GM19463 (cell line): ENCODE measurements around the gene FOXRED2.
A peak's percentile ranks its signal among the peaks of the same experiment; 100 is the strongest.
"Not testable (repeated sequence)": the region's sequence is repeated elsewhere in the genome, so short reads cannot be mapped to it uniquely, and the experiment has no call there.

Experiments used
- ATAC-seq: cut with Tn5 transposase; IDR thresholded peaks from one replicate; pipeline ENCODE4 v1.9.1; 2021; ENCODE audit warnings: mild to moderate bottlenecking, moderate library complexity; ENCODE audit not compliant: unreplicated experiment

The FOXRED2 gene

DNA sequence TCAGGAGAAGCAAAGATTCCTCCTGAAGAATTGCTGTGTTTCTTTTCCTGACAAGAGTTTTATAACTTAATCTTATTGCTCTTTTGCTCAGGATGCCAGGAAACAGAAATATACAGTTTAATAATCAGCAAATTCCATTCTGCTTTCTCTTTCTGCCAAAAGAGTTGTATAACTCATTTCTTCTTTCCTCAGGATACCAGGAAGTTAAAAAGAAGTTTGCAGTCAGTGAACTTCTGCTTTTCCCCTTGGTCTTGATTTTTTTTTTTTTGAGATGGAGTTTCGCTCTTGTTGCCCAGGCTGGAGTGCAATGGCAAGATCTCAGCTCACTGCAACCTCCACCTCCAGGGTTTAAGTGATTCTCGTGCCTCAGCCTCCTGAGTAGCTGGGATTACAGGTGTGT lies 13.1 kb upstream of the FOXRED2 start:
- ATAC-seq = not testable (repeated sequence)

DNA sequence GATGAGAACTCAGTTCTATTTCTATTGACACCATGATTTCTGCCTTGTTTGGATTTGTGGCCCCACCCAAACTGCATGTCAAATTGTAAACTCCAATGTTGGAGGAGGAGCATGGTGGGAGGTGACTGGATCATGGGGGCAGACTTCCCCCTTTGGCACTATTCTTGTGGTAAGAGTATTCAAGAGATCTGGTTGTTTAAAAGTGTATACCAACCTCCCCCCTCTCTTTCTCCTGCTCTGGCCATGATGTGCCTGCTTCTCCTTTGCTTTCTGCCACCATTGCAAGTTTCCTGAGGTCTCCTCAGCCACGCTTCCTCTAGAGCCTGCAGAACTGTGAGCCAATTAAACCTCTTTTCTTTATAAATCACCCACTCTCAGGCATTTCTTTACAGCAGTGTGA lies 7.9 kb upstream of the FOXRED2 start:
- no peak for ATAC-seq

DNA sequence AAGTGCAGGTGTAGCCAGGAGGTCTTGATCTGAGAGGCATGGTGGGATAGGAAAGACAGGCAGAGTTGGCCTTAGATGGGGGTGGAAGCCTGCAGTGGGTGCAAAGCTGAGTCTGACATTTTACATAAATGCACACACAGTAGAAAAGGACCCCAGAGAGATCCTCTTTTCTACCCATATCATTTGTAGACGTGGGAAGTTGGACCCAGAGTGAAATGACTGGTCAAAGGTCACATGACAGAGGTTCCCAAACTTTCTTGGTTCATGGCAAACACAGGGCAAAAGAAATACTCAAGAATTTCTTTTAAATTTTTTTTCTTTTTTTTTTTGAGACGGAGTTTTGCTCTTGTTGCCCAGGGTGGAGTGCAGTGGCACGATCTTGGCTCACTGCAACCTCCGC lies 6.2 kb upstream of the FOXRED2 start:
- no peak for ATAC-seq

DNA sequence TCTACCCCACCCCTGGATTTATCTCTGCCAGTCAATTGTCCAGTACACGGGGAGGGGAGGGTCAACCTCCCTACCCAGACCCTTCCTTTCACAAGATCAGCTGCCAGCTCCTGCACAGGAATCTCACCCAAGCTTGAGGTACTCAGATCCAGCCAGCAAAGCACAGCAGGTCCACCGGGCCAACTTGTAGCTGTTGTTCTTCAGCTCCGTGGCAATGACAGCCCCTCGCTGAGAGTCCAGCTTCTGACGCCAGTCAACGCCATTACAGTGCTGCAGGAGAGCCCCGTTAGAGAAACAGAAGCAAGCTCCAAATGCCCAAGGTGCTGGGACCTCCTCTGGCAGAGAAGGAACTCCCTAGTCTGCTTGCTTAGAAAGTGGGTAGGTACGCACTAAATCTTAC lies 5.5 kb upstream of the FOXRED2 start:
- no peak for ATAC-seq

DNA sequence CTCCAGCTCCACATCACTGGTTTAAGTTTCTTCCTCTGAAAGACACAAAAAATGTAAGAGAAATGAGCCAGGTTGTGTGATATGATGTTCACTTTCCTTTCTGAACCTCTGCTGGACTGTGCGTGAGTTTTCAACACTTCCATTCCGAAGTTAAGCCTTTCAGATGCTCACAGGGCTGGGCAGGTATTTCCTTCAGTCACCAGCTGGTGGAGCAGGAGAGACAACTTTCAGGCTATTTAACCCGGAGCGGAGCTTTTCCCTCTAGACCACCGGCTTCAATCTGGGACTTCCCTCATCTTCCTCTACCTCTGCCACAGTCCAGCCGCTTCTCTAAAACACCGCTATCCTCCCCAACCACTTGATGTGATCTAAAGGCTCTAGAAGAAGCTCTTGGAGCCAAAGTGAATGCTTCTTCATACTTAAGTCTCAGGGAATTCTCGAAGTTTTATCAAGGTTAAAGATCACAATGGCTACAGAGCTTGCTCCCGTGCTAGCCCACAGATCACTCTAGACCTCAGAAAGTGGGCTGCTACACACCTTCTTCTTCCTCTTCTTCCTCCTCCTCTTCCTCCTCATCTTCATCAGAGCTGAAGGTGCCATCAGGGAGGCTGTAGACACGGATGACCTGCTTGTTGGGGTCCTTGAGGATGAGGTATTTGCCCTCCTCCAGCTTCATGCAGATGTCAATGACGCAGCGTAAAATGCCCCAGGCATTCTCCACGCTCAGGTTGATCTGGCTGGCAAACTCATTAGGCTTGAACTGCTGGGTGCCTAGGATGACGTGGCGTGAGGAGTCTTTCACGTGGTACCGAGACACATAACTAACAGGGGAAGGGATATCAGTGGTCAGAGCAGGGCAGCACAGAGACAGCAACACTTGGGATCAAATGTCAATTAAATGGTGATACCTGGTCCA lies 4.4 kb upstream of the FOXRED2 start:
- no peak for ATAC-seq

DNA sequence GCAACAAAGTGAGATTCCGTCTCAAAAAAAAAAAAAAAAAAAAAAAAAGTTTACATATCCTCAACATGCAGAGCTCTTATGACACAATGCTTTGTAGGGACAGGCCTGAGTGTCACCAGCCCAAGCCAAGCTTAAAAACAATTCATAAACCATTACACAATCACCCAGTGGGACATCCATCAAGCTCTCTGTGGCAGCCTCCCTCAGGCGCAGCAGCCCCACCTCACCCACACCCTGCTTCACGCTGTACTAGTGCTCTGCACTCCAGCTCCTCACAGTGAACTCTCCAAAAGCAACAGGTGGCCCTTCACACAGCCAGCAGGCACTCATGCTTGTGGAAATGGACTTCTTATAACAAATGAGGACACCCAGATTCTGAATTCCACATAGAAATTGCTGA lies 3.5 kb upstream of the FOXRED2 start:
- no peak for ATAC-seq

DNA sequence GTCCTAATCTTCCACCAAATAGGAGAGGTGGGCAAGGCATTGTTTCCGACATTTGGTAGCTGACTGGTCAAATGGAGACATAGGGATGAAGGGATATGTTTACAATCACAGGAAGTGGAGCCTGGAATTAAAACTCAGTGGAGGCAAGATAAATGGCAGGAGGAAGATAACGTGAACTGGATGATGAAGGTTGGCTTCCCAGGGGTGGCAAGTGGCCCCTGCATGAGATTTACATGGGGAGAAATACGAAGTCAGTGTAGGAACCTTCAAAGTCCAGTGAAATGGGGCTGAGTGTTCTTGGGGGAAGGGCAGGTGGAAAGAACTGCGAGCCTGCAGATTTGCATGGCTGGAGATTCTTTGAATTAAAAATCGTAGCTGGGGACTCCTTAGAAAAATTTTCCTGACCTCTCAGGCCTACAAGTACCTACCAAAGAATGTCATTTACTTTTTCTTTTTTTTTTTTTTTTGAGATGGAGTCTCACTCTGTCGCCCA lies 724 bp upstream of the FOXRED2 start:
- ATAC-seq = no peak

DNA sequence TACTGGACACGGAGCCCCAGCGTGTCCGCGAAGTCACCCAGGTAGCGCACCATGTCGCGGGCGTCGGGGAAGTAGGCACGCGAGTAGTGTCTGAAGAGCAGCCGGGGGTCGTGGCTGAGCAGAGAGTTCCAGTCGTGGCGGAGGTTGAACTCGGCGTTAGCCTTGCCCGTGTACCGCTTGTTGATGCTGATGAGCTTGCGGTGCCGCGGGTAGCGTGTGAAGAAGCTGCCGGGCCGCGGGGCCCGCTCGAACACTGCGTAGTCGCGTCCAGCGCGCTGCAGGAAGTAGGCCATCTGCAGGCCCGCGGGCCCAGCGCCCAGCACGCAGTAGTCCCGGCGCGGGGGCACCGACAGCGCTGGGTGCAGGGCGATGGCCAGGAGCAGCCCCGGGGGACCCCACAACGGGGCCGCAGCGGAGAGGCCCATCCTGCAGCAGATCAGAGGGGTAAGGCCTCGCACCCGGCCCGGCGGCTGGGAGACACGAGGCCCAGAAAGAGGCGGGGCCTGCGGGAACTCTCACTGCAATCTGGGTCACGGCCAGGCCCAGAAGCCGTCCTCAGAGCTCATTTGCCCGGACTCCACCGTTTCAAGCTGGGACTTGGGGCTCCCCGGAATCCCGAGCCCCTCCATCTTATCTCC lies 723 bp downstream of the FOXRED2 start:
- no peak for ATAC-seq

DNA sequence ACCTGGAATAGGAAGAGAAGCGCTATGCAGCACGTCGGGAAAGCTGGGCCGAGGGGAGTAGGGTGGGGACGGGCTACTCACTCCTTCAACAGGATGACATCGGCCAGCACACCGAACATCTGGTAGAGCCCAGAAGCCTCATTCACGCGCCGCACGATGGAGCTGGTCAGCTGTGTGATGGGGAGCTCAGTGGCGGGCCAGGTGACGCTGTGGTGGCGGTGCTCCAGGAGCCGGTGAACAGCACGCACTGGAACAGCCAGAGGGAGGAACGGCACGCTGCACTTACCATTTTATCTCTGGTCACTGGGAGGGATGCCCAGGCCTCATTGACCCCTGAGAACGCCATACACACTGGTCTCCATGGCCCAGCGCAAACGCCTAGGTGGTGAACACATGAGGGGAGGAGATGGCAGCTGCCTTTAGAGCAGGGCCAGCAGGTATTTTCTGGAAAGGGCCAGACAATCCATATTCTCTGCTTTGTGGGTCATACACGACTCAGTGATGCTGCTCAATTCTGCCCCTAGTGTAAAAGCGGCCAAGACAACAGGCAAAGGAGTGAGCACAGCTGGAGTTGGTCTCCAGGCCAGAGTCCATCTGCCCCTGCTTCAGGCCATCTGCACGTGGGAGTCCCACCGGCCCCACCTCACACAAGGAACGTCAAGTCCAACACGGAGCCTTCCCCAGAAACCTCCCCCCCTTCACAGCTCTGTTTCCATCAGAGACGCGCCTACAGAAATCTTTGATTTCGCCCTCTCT lies 8.8 kb downstream of the FOXRED2 start:
- no peak for ATAC-seq

DNA sequence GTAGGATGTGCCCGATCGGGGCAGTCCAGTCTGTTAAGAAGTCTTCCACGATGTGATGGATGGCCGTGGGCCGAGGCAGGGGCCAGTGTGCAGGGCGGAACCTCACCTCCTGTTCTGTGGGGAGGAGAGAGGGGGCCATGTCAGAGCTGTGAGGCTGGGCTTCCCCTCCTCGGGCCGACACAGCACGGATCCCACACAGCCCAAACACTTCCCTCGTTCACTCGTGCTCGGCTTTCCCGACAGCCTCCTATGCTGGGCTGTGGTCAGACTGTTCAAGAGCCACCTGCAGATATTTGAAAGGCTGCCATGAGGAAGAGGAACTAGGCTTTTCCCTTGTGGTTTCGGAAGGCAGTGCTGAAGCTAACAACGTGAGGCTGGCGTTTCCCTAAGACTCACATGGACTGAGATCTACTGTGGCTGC lies 13.1 kb downstream of the FOXRED2 start:
- no peak for ATAC-seq

DNA sequence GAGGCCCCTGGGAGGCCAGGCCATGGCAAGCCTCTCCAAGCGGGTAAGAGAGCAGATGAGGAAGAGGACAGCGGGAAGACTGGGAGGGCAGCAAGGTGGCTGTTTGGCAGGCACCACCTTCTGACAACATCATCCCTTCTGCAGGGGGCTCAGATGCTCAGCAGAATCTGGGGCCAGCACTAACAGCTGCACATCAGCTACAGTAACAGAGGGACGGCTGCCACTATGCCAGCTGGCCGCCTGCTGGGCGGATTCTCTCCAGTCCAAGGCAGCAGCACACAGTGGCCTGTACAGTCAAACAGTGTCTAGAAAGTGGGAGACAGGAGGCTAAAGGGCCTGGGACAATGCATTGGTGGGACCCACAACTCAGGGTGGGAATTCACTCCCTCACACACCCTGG lies 14.7 kb downstream of the FOXRED2 start:
- ATAC-seq = no peak

DNA sequence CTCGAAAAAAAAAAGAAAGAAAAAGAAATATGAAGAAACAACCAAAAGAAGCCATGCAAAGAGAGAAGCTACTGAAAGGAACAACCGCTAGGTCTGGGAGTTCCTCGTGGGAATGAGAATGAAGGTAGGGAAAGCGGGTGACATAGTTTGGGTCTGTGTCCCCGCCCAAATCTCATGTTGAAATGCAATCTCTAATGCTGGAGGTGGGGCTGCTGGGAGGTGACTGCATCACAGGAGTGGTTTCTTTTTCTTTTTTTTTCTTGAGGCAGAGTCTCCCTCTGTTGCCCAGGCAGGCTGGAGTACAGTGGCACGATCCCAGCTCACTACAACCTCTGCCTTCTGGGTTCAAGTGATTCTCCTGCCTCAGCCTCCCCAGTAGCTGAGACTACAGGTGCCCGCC lies 15.7 kb downstream of the FOXRED2 start:
- no peak for ATAC-seq

DNA sequence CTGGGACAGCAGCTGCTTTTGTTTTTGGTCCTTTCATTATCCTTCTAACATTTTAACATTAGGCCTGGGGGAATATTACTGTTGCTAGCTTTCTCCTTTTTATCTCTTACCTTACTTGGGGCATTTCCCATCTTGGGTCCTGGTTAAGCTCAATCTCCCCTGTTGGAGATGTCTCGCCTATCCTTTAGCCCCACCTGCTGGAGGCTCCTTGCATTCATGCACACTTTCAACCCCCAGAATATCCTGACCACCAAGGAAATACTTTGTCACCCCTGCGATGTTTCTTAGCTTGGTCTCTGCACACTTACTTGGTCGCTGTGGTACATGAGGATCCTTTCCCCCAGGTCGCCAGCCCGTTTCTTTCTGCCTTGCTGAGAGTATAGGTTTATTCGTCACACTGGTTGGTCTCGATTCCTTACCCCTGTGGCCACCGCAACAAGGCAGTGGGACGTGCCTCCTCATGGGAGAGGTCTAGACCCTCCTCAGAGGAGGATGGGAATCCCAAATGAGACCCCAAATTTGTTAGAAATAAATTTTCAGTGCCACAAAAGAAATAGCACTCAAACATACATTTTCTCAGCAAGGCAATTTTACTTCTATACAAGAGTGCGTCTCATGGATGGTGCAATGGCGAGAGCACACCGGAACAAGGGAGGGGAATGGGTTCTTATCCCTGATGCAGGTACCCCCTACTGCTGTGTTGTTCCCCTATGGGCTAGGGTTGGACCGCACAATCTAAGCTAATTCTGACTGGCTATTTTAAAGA lies 20.0 kb downstream of the FOXRED2 start:
- no peak for ATAC-seq

DNA sequence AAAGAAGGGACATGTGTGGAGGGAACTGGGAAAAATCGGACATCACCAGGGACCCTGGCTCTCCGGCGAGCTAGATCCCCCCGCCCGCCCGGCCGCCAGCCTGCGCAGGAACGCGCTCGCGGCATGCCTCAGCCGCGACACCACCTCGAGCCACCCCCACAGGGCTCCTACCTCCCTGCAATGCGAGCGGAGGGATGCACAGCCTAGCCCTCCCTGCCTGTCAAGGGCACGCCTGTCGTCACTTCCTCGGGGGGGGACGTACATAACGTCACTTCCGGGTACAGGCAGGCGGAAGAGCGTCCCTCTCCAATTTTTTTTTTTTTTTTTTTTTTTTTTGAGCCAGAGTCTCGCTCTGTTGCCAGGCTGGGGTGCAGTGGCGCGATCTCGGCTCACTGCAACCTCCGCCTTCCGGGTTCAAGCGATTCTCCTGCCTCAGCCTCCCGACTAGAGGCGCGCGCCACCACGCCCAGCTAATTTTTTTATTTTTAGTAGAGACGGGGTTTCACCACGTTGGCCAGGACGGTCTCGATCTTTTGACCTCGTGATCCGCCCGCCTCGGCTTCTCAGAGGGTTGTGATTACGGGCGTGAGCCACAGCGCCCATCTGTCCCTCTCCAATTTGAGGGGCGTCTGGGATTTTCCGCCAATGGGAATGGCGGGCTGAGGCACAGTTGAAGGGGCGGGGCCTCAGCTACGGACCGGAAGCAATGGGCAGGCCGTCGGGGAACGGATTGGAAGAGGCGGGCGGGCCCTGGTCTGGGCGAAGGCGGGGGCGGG lies 25.3 kb downstream of the FOXRED2 start, which contains the start of gene TXN2:
TSS of gene TXN2 (minus strand) at position 248 of the 776 bp plus-strand sequence. CDS start 803 bp downstream, outside the sequence.
- ATAC-seq = peak; percentile 87

DNA sequence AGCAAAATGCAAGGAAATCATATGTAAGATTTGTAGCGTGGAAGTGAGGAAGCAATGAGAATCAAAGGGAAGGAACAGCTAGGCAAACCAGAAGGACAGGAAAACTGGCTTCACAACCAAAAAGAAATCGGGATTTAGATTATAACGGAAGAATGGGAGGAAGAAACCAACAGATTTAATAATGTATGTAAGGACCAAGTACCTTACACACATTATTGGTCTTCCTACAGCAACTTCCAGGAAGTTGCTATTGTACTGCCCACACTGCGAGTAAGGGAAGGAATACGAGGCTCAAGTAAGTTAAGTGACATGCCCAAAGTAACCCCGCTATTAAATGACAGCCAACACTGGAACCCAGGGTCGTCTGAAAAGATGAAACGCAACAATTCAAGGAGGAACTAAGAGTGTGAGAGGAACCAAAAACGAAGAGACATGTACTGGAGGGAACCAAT lies 25.9 kb downstream of the FOXRED2 start:
- no peak for ATAC-seq

DNA sequence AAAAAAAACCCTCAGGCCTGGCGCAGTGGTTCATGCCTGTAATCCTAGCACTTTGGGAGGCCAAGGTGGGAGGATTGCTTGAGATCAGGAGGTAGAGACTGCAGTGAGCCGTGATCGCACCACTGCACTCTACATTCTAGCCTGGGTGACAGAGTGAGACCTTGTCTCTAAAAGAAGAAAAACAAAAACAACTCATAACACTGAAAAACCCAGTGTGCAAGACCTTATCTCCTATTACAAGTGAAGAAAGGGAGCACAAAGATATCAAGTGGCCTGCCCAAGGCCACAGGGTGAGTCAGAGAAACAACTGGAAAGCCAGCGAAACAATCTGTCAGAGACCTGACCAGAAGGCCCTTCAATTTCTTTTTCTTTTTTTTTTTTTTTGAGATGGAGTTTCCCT lies 27.9 kb downstream of the FOXRED2 start:
- ATAC-seq = no peak

DNA sequence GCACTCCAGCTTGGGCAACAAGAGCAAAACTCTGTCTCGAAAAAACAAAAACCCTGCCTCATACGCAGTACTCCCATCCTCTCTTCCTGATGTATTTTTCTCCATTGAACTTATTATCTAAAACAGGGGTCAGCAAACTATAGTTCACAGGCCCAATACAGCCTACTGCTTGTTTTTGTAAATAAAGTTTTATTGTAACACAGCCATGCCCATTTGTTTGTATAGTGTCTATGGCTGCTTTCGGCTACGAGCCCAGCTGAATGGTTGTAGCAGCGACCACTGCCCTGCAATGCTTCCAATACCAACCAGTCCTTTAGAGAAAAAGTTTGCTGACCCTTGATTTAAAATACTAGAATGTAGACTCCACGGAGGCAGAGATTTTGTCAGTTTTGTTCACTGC lies 31.5 kb downstream of the FOXRED2 start:
- ATAC-seq = no peak

DNA sequence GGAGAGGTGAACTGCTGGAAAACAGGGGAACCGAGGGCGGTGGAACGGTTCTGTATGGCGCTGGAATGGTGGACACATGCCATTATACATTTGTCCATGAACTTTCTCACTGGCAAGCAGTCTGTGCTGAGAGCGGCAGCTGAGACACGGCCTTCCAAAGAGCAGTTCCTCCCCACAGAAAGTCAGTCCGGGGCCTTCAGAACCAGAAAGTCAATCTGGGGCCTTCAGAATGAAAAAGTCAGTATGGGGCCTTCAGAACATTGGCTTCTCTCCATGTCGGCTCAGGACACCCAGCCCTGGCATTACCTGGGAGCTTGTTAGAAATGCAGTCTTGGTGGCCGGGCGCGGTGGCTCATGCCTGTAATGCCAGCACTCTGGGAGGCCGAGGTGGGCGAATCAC lies 34.2 kb downstream of the FOXRED2 start:
- no peak for ATAC-seq

DNA sequence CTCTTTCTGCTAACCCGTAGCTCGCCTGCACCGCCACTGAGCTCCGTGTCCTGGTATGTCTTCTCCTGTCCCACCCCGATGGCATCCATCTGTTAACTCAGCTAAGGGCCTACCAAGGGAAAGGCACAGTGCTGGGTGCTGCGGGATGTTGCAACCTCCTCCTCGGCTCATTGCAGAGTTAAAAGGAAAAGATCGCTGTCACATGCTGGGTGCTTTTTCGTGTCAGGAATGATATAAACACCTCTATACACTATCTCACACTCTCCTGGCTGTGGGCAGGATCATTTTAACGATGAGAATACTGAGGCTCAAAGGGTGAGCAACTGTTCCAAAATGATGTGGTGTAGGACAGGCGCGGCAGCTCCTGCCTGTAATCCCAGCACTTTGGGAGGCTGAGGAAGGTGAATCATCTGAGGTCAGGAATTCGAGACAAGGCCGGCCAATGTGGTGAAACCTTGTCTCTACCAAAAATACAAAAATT lies 35.5 kb downstream of the FOXRED2 start:
- no peak for ATAC-seq

DNA sequence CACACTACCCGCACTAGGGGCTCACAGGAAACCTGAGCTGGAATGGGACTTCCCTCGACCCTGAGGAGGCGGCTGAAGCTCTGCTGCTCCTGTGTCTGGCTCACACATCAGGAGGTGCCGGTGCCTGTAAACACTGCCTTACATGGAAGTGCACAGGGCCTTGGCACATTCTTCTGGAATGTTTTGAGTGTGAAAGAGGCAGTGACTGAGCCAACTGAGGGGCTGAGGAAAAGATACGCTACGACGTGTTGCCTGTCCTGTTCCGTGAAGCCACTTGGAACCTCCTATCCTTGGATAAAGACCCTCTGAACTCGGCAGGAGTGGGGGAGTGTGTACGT lies 35.9 kb downstream of the FOXRED2 start:
- no peak for ATAC-seq
